ENCODE data around the gene CT47C1.

Gene CT47C1

GRCh38 chrX:119084766-119085165 lies 12.0 kb downstream of the CT47C1 start:
- no peaks in the 10 kb centered on the region for H3K4me1 ChIP-seq (ENCODE audit: insufficient read depth, low read length)
- H3K9me3 ChIP-seq (ENCODE audit: insufficient read depth, low read length, severe bottlenecking), result no peaks in the 10 kb centered on the region
- TF ChIP-seq CTCF (IDR thresholded peaks at IDR 0.05; ENCODE audit: borderline replicate concordance, extremely low read depth, low read length, poor library complexity, severe bottlenecking) (no peak), EZH2 (IDR thresholded peaks at IDR 0.05; ENCODE audit: borderline replicate concordance, low read depth, low read length, severe bottlenecking) (no peak)
- no peak overlapping the region for H3K4me2 ChIP-seq (ENCODE audit: insufficient read depth, low read length)
- ATAC-seq (ENCODE audit: insufficient read depth, low read depth) (no peak), DNase-seq (no peak)
- H4K20me1 ChIP-seq (ENCODE audit: insufficient read depth, low read length), result no peaks in the 10 kb centered on the region
- H2AFZ ChIP-seq (ENCODE audit: low read depth, low read length), result no peak overlapping the region
- no peaks in the 10 kb centered on the region for H3K36me3 ChIP-seq (ENCODE audit: insufficient read depth, low read length)
- H3K9ac ChIP-seq (ENCODE audit: low read depth, low read length), result no peak overlapping the region
- no peaks in the 10 kb centered on the region for H3K79me2 ChIP-seq (ENCODE audit: insufficient read depth, low read length)
- H3K27me3 ChIP-seq (ENCODE audit: insufficient read depth, low read length, poor library complexity), result peaks cover 4% of the 10 kb centered on the region
- no peak overlapping the region for H3K4me3 ChIP-seq (ENCODE audit: low read depth in 1 of 2, low read length in 2 of 2)
- no peak overlapping the region for H3K27ac ChIP-seq (ENCODE audit: low read length)

GRCh38 chrX:119087121-119087520 lies 14.3 kb downstream of the CT47C1 start:
- DNase-seq (no peak), ATAC-seq (ENCODE audit: insufficient read depth, low read depth) (no peak)
- Histone ChIP-seq H3K4me1 (ENCODE audit: insufficient read depth, low read length) (no peaks in the 10 kb centered on the region), H3K4me2 (ENCODE audit: insufficient read depth, low read length) (no peak overlapping the region), H2AFZ (ENCODE audit: low read depth, low read length) (no peak overlapping the region), H3K36me3 (ENCODE audit: insufficient read depth, low read length) (no peaks in the 10 kb centered on the region), H4K20me1 (ENCODE audit: insufficient read depth, low read length) (no peaks in the 10 kb centered on the region), H3K9me3 (ENCODE audit: insufficient read depth, low read length, severe bottlenecking) (no peaks in the 10 kb centered on the region), H3K27ac (ENCODE audit: low read length) (no peak overlapping the region), H3K79me2 (ENCODE audit: insufficient read depth, low read length) (no peaks in the 10 kb centered on the region), H3K27me3 (ENCODE audit: insufficient read depth, low read length, poor library complexity) (peaks cover 4% of the 10 kb centered on the region), H3K4me3 (ENCODE audit: low read depth in 1 of 2, low read length in 2 of 2) (no peak overlapping the region), H3K9ac (ENCODE audit: low read depth, low read length) (no peak overlapping the region)
- TF ChIP-seq CTCF (IDR thresholded peaks at IDR 0.05; ENCODE audit: borderline replicate concordance, extremely low read depth, low read length, poor library complexity, severe bottlenecking), result no peak

- Histone ChIP-seq H3K27ac (ENCODE audit: low read length) (no peak overlapping the region), H3K9ac (ENCODE audit: low read depth, low read length) (no peak overlapping the region), H3K4me1 (ENCODE audit: insufficient read depth, low read length) (no peaks in the 10 kb centered on the region), H3K79me2 (ENCODE audit: insufficient read depth, low read length) (no peaks in the 10 kb centered on the region), H3K27me3 (ENCODE audit: insufficient read depth, low read length, poor library complexity) (peaks cover 4% of the 10 kb centered on the region), H3K4me2 (ENCODE audit: insufficient read depth, low read length) (no peak overlapping the region), H3K36me3 (ENCODE audit: insufficient read depth, low read length) (no peaks in the 10 kb centered on the region), H2AFZ (ENCODE audit: low read depth, low read length) (no peak overlapping the region), H4K20me1 (ENCODE audit: insufficient read depth, low read length) (no peaks in the 10 kb centered on the region), H3K9me3 (ENCODE audit: insufficient read depth, low read length, severe bottlenecking) (no peaks in the 10 kb centered on the region), H3K4me3 (ENCODE audit: low read depth in 1 of 2, low read length in 2 of 2) (no peak overlapping the region)
- no peak for DNase-seq
- no peak for ATAC-seq (ENCODE audit: insufficient read depth, low read depth)
- TF ChIP-seq CTCF (IDR thresholded peaks at IDR 0.05; ENCODE audit: borderline replicate concordance, extremely low read depth, low read length, poor library complexity, severe bottlenecking) (no peak), EZH2 (IDR thresholded peaks at IDR 0.05; ENCODE audit: borderline replicate concordance, low read depth, low read length, severe bottlenecking) (no peak)
Observed at GRCh38 chrX:119089619-119090018, 16.8 kb downstream of the CT47C1 start.

- no peak for TF ChIP-seq CTCF (IDR thresholded peaks at IDR 0.05; ENCODE audit: borderline replicate concordance, extremely low read depth, low read length, poor library complexity, severe bottlenecking)
- no peak for TF ChIP-seq EZH2 (IDR thresholded peaks at IDR 0.05; ENCODE audit: borderline replicate concordance, low read depth, low read length, severe bottlenecking)
- Histone ChIP-seq H2AFZ (ENCODE audit: low read depth, low read length) (no peak overlapping the region), H3K4me3 (ENCODE audit: low read depth in 1 of 2, low read length in 2 of 2) (no peak overlapping the region), H3K79me2 (ENCODE audit: insufficient read depth, low read length) (no peaks in the 10 kb centered on the region), H3K27me3 (ENCODE audit: insufficient read depth, low read length, poor library complexity) (peaks cover 4% of the 10 kb centered on the region), H3K9me3 (ENCODE audit: insufficient read depth, low read length, severe bottlenecking) (no peaks in the 10 kb centered on the region), H3K27ac (ENCODE audit: low read length) (no peak overlapping the region), H3K36me3 (ENCODE audit: insufficient read depth, low read length) (no peaks in the 10 kb centered on the region), H4K20me1 (ENCODE audit: insufficient read depth, low read length) (no peaks in the 10 kb centered on the region), H3K4me2 (ENCODE audit: insufficient read depth, low read length) (no peak overlapping the region), H3K9ac (ENCODE audit: low read depth, low read length) (no peak overlapping the region), H3K4me1 (ENCODE audit: insufficient read depth, low read length) (no peaks in the 10 kb centered on the region)
- no peak for ATAC-seq (ENCODE audit: insufficient read depth, low read depth)
- DNase-seq, result no peak
Observed at GRCh38 chrX:119090627-119091026, 17.8 kb downstream of the CT47C1 start.

Data from DND-41 (cell line).